ENCODE measurements around the gene FHOD1. TPM values are rescaled to one million over a fixed set of nuclear protein-coding genes. Genes with fewer than 3 reads are reported as not detected.

FHOD1 gene
- total and polyA plus RNA-seq, 2 donors (not counting 1 experiment from before 2014, with no cell fraction given): 7.1 to 32.7 TPM

GRCh38 chr16:67281536-67282446, 34.5 kb upstream of the FHOD1 start:
- Histone ChIP-seq H3K9ac (ENCODE audit: insufficient read depth, low read length) (no peak overlapping the region), H4K20me1 (ENCODE audit: control insufficient read depth, extremely low read depth, insufficient read depth, low read length) (no peaks in the 10 kb centered on the region), H3K9me3 (ENCODE audit: control insufficient read depth, insufficient read depth, low read depth, low read length) (no peaks in the 10 kb centered on the region), H3K4me1 (ENCODE audit: control insufficient read depth, extremely low read depth, insufficient read depth, low read length) (peaks cover 12% of the 10 kb centered on the region), H3K79me2 (ENCODE audit: control insufficient read depth, insufficient read depth, low read length) (peaks cover 5% of the 10 kb centered on the region), H3K36me3 (ENCODE audit: control insufficient read depth, insufficient read depth, low read length) (peaks cover 15% of the 10 kb centered on the region), H2AFZ (ENCODE audit: low read length) (no peak overlapping the region), H3K4me3 (replicated peaks in 1 of 4; ENCODE audit: control extremely low read depth in 1 of 4, insufficient read depth in 1 of 4, low read depth in 3 of 4, low read length in 4 of 4) (no peak overlapping the region), H3K4me2 (ENCODE audit: extremely low read depth, insufficient read depth, low read length) (no peak overlapping the region), H3K27me3 (ENCODE audit: control insufficient read depth, insufficient read depth, low read length) (no peaks in the 10 kb centered on the region), H3K27ac (ENCODE audit: insufficient read depth, low read length) (no peak overlapping the region)
- DNase-seq (ENCODE audit: low read depth in 2 of 2): no peak
- TF ChIP-seq CTCF (conservative IDR thresholded peaks at IDR 0.05 in 1 of 2, IDR thresholded peaks at IDR 0.05 in 1 of 2; ENCODE audit: low read depth in 1 of 2, low read length in 2 of 2) (no peak), EZH2 (IDR thresholded peaks at IDR 0.05; ENCODE audit: low read length, missing control alignments) (no peak)

- Histone ChIP-seq H4K20me1 (ENCODE audit: control insufficient read depth, extremely low read depth, insufficient read depth, low read length) (no peaks in the 10 kb centered on the region), H3K27ac (ENCODE audit: insufficient read depth, low read length) (no peak overlapping the region), H3K4me3 (replicated peaks in 1 of 4; ENCODE audit: control extremely low read depth in 1 of 4, insufficient read depth in 1 of 4, low read depth in 3 of 4, low read length in 4 of 4) (peak overlapping the region in 1 of 4 experiments; percentile 16), H3K4me1 (ENCODE audit: control insufficient read depth, extremely low read depth, insufficient read depth, low read length) (peaks cover 16% of the 10 kb centered on the region), H3K9ac (ENCODE audit: insufficient read depth, low read length) (no peak overlapping the region), H3K27me3 (ENCODE audit: control insufficient read depth, insufficient read depth, low read length) (no peaks in the 10 kb centered on the region), H3K4me2 (ENCODE audit: extremely low read depth, insufficient read depth, low read length) (no peak overlapping the region), H3K9me3 (ENCODE audit: control insufficient read depth, insufficient read depth, low read depth, low read length) (no peaks in the 10 kb centered on the region), H3K36me3 (ENCODE audit: control insufficient read depth, insufficient read depth, low read length) (peaks cover 9% of the 10 kb centered on the region), H3K79me2 (ENCODE audit: control insufficient read depth, insufficient read depth, low read length) (peaks cover 5% of the 10 kb centered on the region), H2AFZ (ENCODE audit: low read length) (no peak overlapping the region)
- DNase-seq (ENCODE audit: low read depth in 2 of 2): no peak
- TF ChIP-seq EZH2 (IDR thresholded peaks at IDR 0.05; ENCODE audit: low read length, missing control alignments) (no peak), CTCF (conservative IDR thresholded peaks at IDR 0.05 in 1 of 2, IDR thresholded peaks at IDR 0.05 in 1 of 2; ENCODE audit: low read depth in 1 of 2, low read length in 2 of 2) (no peak)
Observed at GRCh38 chr16:67280090-67281015, 33.1 kb upstream of the FHOD1 start.
